ENCODE data around the gene RXRA. TPM values are rescaled to one million over a fixed set of nuclear protein-coding genes. Genes with fewer than 3 reads are reported as not detected.
"Not testable (repeated sequence)": the region's sequence is repeated elsewhere in the genome, so short reads cannot be mapped to it uniquely, and the experiment has no call there.

The RXRA gene
- total and polyA plus RNA-seq, 12 donors = 5.5 to 114 (median 71.3) TPM

DNA sequence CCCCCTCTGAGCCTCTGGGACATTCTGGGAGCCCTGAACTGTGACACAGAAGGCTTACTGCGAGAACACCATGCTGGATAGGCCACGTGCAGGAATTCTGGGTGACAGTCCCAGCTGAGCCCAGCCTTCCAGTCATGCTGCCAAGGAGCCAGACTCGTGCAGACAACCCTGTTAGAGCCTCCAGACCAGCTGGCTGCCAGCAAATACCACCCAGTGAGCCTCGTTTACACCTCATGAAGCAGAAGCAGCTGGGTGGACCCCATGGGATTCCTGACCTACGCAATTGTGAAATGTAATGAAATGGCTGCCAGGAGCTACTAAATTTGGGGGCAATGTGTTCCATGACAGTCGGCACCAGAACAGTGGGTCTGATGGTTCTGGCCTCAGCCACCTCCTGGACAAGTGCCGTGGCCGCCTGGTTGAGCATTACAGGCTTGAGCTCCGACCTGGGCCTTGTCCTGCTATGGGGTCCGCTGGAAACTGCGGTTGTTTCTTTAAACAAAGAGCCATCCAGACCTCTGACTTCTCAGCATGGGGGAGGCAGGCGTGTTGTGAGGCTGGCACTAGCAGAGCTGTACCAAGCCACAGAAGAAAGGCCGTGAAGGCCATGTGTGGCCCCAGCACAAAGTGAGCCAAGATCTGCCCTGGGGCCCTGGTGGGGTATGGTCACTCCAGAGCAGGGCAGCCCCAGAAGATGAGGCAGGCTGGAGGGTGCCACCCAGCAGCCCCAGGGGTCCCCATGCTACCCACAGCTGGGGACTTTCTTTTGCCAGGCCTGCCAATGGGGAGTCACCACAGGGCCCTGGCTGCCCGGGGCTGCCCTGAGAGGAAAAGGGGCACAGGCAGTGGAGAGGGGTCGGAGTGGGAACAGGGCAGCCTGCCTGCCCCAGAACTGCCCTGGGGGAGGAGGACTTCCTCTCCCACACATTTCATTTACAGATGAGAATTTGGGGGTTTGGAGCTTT lies 19.3 kb upstream of the RXRA start:
- Histone ChIP-seq H3K27me3 (no peaks in the 10 kb centered on the region), H3K4me1 (replicated peaks in 1 of 2) (no peaks in the 10 kb centered on the region), H3K9me3 (replicated peaks in 1 of 3) (no peaks in the 10 kb centered on the region), H3K4me3 (no peak overlapping the region), H3K27ac (no peak overlapping the region), H3K36me3 (replicated peaks in 1 of 2) (no peaks in the 10 kb centered on the region)
- 90 to 96% (median 92%) methylated on average over 8 to 15 of the region's 15 CpGs for WGBS, 4 donors
- intact Hi-C loops (cut with DNase I) = no loop called here
- TF ChIP-seq POLR2A (IDR thresholded peaks at IDR 0.05) = no peak
- TF ChIP-seq, protein P1, sequence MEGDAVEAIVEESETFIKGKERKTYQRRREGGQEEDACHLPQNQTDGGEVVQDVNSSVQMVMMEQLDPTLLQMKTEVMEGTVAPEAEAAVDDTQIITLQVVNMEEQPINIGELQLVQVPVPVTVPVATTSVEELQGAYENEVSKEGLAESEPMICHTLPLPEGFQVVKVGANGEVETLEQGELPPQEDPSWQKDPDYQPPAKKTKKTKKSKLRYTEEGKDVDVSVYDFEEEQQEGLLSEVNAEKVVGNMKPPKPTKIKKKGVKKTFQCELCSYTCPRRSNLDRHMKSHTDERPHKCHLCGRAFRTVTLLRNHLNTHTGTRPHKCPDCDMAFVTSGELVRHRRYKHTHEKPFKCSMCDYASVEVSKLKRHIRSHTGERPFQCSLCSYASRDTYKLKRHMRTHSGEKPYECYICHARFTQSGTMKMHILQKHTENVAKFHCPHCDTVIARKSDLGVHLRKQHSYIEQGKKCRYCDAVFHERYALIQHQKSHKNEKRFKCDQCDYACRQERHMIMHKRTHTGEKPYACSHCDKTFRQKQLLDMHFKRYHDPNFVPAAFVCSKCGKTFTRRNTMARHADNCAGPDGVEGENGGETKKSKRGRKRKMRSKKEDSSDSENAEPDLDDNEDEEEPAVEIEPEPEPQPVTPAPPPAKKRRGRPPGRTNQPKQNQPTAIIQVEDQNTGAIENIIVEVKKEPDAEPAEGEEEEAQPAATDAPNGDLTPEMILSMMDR (IDR thresholded peaks at IDR 0.05) = no peak
- DNase-seq = no peak

DNA sequence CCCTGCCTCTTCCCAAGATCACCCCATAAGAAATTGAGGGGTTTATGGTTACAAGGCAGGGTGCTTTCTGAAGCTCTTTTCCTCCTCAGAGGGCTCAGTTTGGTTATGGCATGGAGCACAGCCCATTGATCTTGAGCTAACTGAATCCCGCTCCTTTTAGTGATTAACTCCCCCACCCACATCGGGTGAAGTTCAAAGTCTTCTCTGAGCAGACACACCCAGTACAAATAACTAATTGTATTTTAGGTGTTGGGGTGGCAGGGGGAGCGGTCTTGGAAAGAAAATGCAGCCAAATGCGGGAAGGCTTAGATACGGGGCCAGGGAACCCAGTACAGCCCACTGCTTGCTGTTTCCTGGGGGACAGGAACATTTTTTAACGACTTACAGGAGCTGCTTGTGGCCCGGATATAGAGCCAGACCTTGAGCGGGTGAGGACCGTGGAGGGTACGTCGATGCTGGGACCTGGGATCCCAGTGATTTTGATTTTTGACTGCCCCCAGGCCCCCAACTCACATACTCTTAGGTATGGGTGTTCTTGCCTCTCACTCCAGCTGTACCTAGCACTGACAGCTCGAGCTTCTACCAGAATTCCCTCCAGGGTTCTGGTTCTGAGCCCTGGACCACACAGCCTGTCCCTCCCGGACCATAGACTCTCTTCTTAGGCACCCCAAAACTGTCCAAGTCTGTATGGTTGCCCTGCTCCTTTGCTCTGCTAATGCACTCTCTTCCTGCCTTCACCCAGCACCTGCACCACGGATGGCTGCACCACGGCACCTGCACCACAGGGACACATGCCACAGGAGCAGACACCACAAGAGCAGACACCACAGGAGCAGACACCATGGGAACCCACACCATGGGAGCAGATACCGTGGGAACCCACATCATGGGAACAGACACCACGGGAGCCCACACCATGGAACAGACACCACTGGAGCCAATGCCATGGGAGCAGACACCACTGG lies 18.3 kb upstream of the RXRA start:
- Histone ChIP-seq H3K4me1 (replicated peaks in 1 of 2) (no peaks in the 10 kb centered on the region), H3K36me3 (replicated peaks in 1 of 2) (no peaks in the 10 kb centered on the region), H3K27me3 (no peaks in the 10 kb centered on the region), H3K9me3 (replicated peaks in 1 of 3) (no peaks in the 10 kb centered on the region), H3K27ac (no peak overlapping the region), H3K4me3 (no peak overlapping the region)
- 81 to 91% (median 86%) methylated on average over 14 to 17 of the region's 17 CpGs for WGBS, 4 donors
- no peak for TF ChIP-seq POLR2A (IDR thresholded peaks at IDR 0.05)
- TF ChIP-seq, protein P1 (IDR thresholded peaks at IDR 0.05) = no peak
- DNase-seq = no peak
- intact Hi-C loops (cut with DNase I) = no loop called here

DNA sequence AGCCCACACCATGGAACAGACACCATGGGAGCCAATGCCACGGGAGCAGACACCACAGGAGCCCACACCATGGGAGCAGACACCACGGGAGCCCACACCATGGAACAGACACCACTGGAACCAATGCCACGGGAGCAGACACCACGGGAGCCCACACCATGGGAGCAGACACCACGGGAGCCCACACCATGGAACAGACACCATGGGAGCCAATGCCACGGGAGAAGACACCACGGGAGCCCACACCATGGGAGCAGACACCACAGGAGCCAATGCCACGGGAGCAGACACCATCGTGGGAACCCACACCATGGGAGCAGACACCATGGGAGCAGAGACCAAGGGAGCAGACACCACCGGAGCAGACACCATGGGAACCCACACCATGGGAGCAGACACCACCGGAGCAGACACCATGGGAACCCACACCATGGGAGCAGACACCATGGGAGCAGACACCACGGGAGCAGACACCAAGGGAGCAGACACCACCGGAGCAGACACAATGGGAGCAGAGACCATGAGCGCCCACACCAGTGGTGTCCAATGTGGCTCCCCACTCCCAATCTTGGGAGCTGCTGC lies 17.5 kb upstream of the RXRA start:
- not testable (repeated sequence) for H3K9me3 ChIP-seq (replicated peaks in 1 of 3)
- WGBS, 4 donors = 80 to 91% (median 87%) methylated on average over 10 to 14 of the region's 14 CpGs

DNA sequence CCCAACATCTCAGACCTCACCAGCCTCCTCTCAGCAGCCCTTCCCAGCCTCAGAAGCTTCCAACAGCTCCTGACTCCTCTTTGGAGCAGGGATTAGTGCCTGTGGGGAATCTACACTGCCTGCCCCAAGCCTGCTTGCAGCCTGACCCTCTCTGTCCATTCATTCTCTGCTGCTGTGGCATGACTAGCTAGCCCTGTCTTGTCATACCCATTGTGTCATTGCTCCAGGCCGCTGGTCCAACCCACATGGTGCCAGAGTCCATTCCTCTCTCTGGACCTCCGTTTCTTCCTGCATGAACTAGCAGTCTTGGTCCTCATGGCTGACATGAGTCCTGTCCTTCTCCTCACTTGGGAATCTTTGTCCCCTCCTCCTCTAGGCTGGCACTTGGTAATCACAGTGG lies 12.8 kb upstream of the RXRA start:
- no peak overlapping the region for H3K4me3 ChIP-seq
- no peak overlapping the region for H3K27ac ChIP-seq
- H3K27me3 ChIP-seq = no peaks in the 10 kb centered on the region
- no peak for TF ChIP-seq POLR2A (IDR thresholded peaks at IDR 0.05)
- TF ChIP-seq, protein P1 (IDR thresholded peaks at IDR 0.05) = no peak
- no peaks in the 10 kb centered on the region for H3K4me1 ChIP-seq (replicated peaks in 1 of 2)
- H3K9me3 ChIP-seq (replicated peaks in 1 of 3) = no peaks in the 10 kb centered on the region
- intact Hi-C loops (cut with DNase I) = no loop called here
- no peaks in the 10 kb centered on the region for H3K36me3 ChIP-seq (replicated peaks in 1 of 2)
- 90 to 96% (median 91%) methylated on average over 2 of the region's 2 CpGs for WGBS, 4 donors
- DNase-seq = no peak

More for the DNA sequence above, 17.5 kb upstream of the RXRA start:
- H3K27ac ChIP-seq; intact Hi-C loops (cut with DNase I); H3K36me3 ChIP-seq (replicated peaks in 1 of 2); DNase-seq; H3K4me3 ChIP-seq; H3K27me3 ChIP-seq; H3K4me1 ChIP-seq (replicated peaks in 1 of 2): not testable (repeated sequence)

All from adrenal gland (tissue), 12 donors.